ENCODE measurements around the gene IL1RAPL2.

DNA sequence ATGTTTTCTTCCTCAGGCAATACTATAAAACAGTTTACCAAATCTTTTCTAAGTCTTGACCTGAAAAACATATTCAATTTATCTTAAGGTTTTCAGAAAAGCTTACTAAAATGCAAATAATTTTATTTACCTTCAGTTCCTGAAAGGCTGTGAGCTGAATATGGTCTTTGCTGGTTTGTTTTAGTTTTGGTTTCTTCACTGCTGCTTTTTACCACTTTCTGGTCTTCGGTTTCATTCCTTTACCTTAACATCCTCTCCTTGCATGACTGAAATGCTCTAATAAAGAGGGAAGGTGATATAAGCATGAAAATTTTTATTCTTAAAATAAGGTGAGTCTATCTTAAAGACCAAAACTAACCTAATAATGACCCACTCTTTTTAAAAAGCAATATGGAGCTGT is 1159.2 kb downstream of the IL1RAPL2 start:
- TF ChIP-seq POLR2A (IDR thresholded peaks at IDR 0.05) (no peak), CTCF (IDR thresholded peaks at IDR 0.05 in 4 of 5, conservative IDR thresholded peaks at IDR 0.05 in 1 of 5) (no peak)
